ENCODE data around the gene NUDT16.

Gene NUDT16

DNA sequence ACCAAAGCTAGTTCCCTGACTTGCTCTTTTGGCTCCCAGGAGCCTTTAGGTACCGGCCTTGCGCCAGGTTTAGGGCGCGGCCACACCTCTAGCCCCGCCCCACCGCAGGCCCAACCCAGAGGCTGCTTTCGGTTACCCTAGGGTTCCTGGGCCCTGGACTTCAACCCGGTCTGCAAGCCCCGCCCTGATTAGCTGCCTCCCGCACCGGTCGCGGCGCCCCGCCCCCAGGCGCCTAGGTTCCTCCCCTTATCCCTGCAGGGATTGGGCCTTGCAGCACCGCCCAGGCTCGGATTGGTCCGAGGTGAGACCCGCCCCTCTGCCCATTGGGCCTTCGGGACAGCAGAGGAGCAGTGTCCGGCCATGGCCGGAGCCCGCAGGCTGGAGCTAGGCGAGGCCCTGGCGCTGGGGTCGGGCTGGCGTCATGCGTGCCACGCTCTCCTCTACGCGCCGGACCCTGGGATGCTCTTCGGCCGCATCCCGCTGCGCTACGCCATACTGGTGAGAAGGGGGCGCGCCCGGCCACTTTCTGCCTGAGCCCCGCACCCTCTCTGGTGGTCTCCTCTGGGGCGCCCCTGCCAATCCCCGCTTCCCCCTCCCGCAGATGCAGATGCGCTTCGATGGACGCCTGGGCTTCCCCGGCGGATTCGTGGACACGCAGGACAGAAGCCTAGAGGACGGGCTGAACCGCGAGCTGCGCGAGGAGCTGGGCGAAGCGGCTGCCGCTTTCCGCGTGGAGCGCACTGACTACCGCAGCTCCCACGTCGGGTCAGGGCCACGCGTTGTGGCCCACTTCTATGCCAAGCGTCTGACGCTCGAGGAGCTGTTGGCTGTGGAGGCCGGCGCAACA is at the start of gene NUDT16:
TSS of gene NUDT16 (plus strand) at position 330 of the 847 bp plus-strand sequence. CDS start at position 361, 31 bp downstream.
- H2AFZ ChIP-seq (ENCODE audit: low read depth, low read length), result peak within 1 kb of the TSS; percentile 96
- H3K27ac ChIP-seq (ENCODE audit: low read length), result peak within 1 kb of the TSS; percentile 27
- H4K20me1 ChIP-seq (ENCODE audit: insufficient read depth, low read length), result no peaks in the 10 kb centered on the region

DNA sequence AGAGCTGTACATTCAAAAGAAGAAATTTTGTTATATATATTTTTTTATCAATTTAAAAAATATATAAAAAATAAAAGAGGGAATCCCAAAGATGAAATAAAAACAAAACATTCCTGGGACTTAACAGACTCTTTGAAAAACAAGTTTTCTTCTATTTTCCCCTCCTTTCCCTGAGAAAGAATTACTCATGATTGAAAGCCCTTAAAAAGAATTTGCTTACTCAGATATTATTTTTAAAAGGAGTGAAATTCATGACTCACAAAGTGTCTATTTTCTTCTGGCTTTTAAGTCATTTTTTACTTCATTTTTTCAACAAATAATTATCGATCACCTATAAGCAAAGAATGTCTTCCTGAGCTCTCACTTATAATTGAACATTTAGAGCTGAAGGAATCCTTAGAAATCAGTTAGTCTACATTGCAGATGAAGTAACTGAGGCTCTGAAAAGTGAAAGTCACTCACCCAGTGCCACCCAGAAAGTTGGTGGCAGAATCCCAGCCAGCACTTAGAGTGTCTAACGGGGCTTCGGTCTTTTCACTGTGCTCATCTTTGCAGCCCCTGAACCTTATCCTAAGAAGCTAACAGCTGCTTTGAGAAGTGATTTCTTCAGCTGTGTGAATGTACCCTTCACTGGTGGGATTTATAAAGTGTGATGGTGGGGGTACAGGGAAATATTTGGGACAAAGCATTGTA is 42.5 kb upstream of the NUDT16 start:
- H3K4me3 ChIP-seq (ENCODE audit: low read length), result no peak overlapping the region
- H4K20me1 ChIP-seq (ENCODE audit: insufficient read depth, low read length), result no peaks in the 10 kb centered on the region
- no peak overlapping the region for H3K27ac ChIP-seq (ENCODE audit: low read length)
- no peaks in the 10 kb centered on the region for H3K27me3 ChIP-seq (ENCODE audit: low read depth, low read length)
- no peaks in the 10 kb centered on the region for H3K9me3 ChIP-seq (ENCODE audit: insufficient read depth, low read length)
- no peak for TF ChIP-seq EZH2phosphoT487 (IDR thresholded peaks at IDR 0.05; ENCODE audit: low read depth)
- TF ChIP-seq, protein P1, sequence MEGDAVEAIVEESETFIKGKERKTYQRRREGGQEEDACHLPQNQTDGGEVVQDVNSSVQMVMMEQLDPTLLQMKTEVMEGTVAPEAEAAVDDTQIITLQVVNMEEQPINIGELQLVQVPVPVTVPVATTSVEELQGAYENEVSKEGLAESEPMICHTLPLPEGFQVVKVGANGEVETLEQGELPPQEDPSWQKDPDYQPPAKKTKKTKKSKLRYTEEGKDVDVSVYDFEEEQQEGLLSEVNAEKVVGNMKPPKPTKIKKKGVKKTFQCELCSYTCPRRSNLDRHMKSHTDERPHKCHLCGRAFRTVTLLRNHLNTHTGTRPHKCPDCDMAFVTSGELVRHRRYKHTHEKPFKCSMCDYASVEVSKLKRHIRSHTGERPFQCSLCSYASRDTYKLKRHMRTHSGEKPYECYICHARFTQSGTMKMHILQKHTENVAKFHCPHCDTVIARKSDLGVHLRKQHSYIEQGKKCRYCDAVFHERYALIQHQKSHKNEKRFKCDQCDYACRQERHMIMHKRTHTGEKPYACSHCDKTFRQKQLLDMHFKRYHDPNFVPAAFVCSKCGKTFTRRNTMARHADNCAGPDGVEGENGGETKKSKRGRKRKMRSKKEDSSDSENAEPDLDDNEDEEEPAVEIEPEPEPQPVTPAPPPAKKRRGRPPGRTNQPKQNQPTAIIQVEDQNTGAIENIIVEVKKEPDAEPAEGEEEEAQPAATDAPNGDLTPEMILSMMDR (IDR thresholded peaks at IDR 0.05; ENCODE audit: low read depth, low read length), result no peak
- peaks cover 4% of the 10 kb centered on the region for H3K4me1 ChIP-seq (ENCODE audit: low read length)
- no peaks in the 10 kb centered on the region for H3K79me2 ChIP-seq (ENCODE audit: low read length)
- no peaks in the 10 kb centered on the region for H3K36me3 ChIP-seq (replicated peaks; ENCODE audit: low read depth, low read length)
- no peak overlapping the region for H2AFZ ChIP-seq (ENCODE audit: low read depth, low read length)
- no peak overlapping the region for H3K9ac ChIP-seq (ENCODE audit: low read length)
- H3K4me2 ChIP-seq (ENCODE audit: low read length), result no peak overlapping the region

More for the DNA sequence above, at the start of gene NUDT16:
- Histone ChIP-seq H3K9me3 (ENCODE audit: insufficient read depth, low read length) (no peaks in the 10 kb centered on the region), H3K27me3 (ENCODE audit: low read depth, low read length) (no peaks in the 10 kb centered on the region), H3K4me2 (ENCODE audit: low read length) (peak within 1 kb of the TSS; percentile 98), H3K4me3 (ENCODE audit: low read length) (peak within 1 kb of the TSS; percentile 96), H3K36me3 (replicated peaks; ENCODE audit: low read depth, low read length) (peaks cover 16% of the 10 kb centered on the region), H3K4me1 (ENCODE audit: low read length) (peaks cover 5% of the 10 kb centered on the region), H3K9ac (ENCODE audit: low read length) (peak within 1 kb of the TSS; percentile 83), H3K79me2 (ENCODE audit: low read length) (peaks cover 9% of the 10 kb centered on the region; the same call in 1 of the 2 replicates)
- TF ChIP-seq EZH2phosphoT487 (IDR thresholded peaks at IDR 0.05; ENCODE audit: low read depth), result no peak
- TF ChIP-seq, protein P1 (IDR thresholded peaks at IDR 0.05; ENCODE audit: low read depth, low read length), result peak; percentile 27; the same call in 1 of the 2 replicates

DNA sequence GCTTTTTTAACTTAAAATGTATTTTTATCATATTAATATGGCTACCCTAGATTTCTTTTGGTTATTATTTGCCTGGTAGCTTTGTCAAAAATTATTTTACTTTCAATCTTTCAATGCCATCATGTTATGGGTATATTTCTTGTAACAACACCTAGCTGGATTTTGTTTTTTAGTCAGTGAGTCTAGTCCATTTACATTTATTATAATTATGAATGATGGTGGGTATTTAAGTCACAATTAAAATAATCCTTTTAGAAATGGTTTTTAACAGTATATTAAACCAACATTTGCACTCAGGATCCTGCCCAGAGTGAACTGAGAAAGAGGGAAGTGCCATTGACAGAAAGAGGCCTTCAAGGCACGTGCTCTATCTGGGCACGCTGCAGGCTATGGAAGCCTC is 39.8 kb upstream of the NUDT16 start:
- TF ChIP-seq, protein P1 (IDR thresholded peaks at IDR 0.05; ENCODE audit: low read depth, low read length), result no peak
- TF ChIP-seq EZH2phosphoT487 (IDR thresholded peaks at IDR 0.05; ENCODE audit: low read depth), result no peak
- Histone ChIP-seq H3K4me2 (ENCODE audit: low read length) (no peak overlapping the region), H3K4me1 (ENCODE audit: low read length) (peaks cover 11% of the 10 kb centered on the region), H3K27ac (ENCODE audit: low read length) (no peak overlapping the region), H3K9ac (ENCODE audit: low read length) (no peak overlapping the region), H3K9me3 (ENCODE audit: insufficient read depth, low read length) (no peaks in the 10 kb centered on the region), H3K27me3 (ENCODE audit: low read depth, low read length) (no peaks in the 10 kb centered on the region), H3K36me3 (replicated peaks; ENCODE audit: low read depth, low read length) (no peaks in the 10 kb centered on the region), H3K79me2 (ENCODE audit: low read length) (no peaks in the 10 kb centered on the region), H4K20me1 (ENCODE audit: insufficient read depth, low read length) (no peaks in the 10 kb centered on the region), H3K4me3 (ENCODE audit: low read length) (no peak overlapping the region), H2AFZ (ENCODE audit: low read depth, low read length) (no peak overlapping the region)

DNA sequence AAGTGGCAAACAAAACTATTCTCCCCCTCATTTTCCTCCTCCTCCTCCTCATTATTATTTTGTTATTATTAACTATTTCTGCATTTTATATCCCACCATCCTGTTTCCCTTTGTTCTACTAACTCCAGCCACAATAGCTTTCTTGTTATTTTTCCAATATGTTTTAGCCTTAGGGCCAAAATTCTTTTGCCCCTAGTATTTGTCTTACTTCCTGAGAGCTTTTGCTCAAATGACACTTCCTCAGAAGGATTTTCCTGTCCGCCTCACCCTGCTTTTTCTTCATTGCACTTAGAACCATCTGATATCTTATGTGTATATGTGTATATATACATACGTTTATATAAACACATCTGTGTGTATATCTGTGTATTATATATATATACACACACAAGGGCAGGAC is 32.7 kb upstream of the NUDT16 start:
- no peak overlapping the region for H3K4me2 ChIP-seq (ENCODE audit: low read length)
- TF ChIP-seq, protein P1 (IDR thresholded peaks at IDR 0.05; ENCODE audit: low read depth, low read length), result no peak
- no peak for TF ChIP-seq EZH2phosphoT487 (IDR thresholded peaks at IDR 0.05; ENCODE audit: low read depth)
- H3K9me3 ChIP-seq (ENCODE audit: insufficient read depth, low read length), result no peaks in the 10 kb centered on the region

More for the DNA sequence above, 32.7 kb upstream of the NUDT16 start:
- no peak overlapping the region for H3K27ac ChIP-seq (ENCODE audit: low read length)
- H3K79me2 ChIP-seq (ENCODE audit: low read length), result no peaks in the 10 kb centered on the region
- no peaks in the 10 kb centered on the region for H3K27me3 ChIP-seq (ENCODE audit: low read depth, low read length)
- no peaks in the 10 kb centered on the region for H3K36me3 ChIP-seq (replicated peaks; ENCODE audit: low read depth, low read length)
- no peak overlapping the region for H2AFZ ChIP-seq (ENCODE audit: low read depth, low read length)
- peaks cover 28% of the 10 kb centered on the region for H3K4me1 ChIP-seq (ENCODE audit: low read length)
- no peak overlapping the region for H3K4me3 ChIP-seq (ENCODE audit: low read length)
- no peaks in the 10 kb centered on the region for H4K20me1 ChIP-seq (ENCODE audit: insufficient read depth, low read length)
- H3K9ac ChIP-seq (ENCODE audit: low read length), result no peak overlapping the region
